NOMO-1 treated with DMSO at 0.1 percent for 48 hours (cell line): ENCODE measurements around the gene SFT2D3.

Source experiments
- DNase-seq: peaks from one replicate; lab custom pipeline; 2025; ENCODE audit not compliant: unreplicated experiment; lab: John Stamatoyannopoulos, UW

The SFT2D3 gene

DNA sequence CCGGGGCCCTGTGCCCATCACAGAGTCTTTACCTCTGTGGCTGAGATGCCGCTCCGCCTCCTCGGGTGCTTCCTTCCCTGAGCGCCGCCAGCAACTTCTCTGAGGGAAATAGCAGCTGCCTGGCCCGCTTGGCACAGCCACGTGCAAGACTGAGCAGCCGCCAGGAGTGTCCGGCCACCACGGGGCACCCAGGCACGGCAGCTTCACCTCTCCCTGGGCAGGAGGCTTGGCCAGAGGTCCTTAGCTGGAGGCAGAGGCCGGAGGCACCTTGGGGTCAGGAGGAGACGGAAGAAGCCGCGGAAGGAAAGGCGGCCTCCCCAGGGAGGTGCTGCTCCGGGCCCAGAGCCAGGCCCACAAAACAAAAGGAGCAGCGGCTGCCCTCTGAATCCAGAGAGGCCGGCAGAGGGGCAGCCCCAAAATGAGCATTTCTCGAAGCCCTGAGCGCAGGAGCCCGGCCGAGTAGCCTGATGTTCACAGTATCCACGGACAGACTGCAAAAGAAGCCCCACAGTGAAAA is 20.0 kb upstream of the SFT2D3 start:
- no peak for DNase-seq

DNA sequence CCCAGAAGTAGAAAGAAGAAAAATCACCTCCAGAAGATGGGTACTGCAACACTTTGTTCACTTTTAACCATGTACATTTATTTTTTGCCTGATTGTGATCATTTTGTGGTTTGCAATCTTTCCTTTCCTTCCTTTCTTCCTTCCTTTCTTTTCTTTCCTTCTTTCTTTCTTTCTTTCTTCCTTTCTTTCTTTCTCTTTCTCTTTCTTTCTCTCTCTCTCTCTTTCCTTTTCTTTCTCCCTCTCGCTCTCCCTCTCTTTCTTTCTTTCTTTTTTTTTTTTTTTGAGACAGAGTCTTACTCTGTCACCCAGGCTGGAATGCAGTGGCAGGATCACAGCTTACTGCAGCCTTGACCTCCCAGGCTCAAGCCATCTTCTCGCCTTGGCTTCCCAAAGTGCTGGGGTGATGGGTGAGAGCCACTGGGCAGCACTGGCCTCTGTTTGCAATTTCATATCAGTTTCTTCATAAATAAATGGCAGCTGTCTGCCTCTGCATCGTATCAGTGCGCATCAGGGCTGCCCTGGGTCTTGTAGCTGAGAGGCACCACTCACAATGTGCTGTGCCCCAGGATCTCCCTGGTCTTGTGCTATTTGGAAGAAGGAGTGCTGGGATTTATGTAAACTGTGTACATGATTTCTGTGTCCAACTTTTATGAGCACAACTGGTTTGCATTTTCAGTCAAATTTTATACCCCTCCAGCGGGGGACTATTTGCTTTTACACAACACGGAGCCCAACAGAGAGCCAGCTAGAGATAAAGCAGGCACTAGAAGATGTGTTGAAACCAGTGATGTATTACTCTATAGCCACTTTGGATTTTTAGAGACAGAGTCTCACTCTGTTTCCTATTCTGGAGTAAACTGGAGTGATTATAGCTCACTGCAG is 19.1 kb upstream of the SFT2D3 start:
- no peak for DNase-seq

DNA sequence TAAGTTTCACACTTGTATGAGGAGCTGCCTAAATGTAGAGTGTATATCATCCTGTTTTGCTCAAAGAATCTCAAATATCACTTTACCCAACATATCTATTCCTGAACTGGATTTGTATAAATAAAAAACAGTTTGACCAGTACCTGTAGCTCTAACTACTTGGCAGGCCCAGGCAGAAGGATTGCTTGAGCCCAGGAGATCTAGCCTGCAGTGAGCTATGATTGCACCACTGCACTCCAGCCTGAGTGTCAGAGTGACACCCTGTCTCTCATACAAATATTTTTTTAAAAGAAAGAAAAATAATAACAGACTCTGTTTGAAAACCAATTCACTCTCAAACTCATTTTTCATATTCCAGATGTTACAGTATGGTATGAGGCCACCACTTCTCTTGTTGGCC is 18.2 kb upstream of the SFT2D3 start:
- DNase-seq, result no peak

DNA sequence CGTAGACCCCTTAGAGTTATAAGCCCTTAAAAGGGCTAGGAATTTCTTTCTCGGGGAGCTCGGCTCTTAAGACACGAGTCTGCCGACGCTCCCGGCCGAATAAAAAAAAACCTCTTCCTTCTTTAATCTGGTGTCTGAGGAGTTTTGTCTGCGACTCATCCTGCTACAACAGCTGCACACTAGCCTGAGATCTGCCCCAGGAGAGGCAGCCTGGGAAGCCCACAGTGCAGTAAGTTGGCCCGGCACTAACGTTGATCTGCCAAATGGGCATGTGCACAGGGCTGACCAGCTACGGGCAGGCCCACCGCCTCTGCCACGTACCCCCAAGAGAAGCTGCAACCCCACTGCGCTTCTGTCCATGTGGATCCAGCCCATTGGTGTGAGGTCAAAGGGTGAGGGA is 17.5 kb upstream of the SFT2D3 start:
- no peak for DNase-seq

DNA sequence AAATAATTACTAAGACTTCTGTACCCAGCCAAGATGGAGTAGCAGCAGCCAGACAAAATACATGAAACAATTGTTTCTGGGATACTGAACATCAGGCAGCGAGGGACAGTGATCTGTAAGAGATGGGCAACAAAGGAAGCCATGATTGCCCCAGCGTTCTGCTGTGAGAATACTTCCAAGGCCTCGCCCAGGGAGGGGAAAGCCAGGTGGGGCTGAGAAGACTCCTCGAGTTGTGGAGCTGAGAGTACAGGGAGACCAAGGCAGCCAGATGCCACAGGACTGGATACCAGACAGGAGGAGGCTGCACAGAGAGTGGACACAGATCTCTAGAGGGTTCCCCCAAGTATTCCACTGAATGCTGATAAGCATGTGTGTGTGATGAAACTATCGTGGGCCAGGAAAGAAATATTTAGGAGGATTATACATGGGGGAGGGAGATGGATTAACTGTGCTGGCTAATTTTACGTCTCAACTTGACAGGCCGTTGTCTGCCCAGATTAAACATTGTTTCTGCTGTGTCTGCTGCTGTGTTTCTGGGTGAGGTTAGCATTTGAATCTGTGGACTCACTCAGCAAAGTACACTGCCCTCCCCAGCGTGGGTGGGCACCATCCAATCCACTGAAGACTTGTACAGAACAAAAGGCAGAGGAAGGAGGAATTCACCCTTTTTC is 15.8 kb upstream of the SFT2D3 start:
- DNase-seq, result no peak

DNA sequence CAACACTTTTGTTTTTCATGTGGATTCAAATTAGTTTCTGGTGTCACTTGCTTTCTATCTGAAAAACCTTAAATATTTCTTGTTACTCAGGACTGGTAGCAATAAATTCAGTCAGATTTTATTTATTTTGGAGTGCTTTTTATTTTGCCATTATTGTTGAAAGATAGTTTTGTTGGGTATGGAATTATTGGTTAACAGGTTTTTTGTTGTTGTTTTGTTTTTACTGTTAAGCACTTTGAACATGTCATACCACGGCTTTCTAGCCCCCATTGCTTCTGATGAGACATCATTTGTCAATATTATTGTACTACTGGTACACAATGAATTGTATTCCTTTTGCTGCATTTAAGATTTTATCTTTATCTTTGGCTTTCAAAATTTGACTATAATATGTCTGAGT is 12.9 kb upstream of the SFT2D3 start:
- DNase-seq, result no peak

DNA sequence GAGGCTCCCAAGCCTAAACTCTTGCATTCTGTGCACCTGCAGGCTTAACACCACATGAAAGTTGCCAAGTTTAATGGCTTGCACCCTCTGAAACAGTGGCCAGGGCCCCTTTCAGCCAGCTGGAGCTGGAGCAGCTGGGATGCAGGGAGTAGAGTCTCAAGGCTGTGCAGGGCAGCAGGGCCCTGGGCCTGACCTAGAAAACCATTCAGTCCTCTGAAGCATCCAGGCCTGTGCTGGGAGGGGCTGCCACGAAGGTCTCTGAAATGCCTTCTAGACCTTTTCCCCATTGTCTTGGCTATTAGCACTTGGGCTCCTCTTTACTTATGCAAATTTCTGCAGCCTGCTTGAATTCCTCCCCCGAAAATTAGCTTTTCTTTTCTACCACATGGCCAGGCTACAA is 10.6 kb upstream of the SFT2D3 start:
- no peak for DNase-seq

DNA sequence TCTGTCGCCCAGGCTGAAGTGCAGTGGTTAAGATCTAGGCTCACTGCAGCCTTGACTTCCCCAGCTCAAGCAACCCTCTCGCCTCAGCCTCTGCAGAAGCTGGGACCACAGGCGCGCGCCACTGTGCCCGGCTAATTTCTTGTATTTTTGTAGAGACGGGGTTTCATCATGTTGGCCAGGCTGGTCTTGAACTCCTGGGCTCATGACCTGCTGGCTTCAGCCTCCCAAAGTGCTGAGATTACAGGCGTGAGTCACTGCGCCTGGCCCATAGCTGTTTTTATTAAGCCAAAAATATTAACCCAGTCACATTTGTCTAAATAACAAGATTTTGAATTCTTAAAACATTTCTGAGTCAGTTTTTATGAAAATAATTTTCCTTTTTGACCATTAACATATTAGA is 6.3 kb upstream of the SFT2D3 start:
- DNase-seq, result no peak

DNA sequence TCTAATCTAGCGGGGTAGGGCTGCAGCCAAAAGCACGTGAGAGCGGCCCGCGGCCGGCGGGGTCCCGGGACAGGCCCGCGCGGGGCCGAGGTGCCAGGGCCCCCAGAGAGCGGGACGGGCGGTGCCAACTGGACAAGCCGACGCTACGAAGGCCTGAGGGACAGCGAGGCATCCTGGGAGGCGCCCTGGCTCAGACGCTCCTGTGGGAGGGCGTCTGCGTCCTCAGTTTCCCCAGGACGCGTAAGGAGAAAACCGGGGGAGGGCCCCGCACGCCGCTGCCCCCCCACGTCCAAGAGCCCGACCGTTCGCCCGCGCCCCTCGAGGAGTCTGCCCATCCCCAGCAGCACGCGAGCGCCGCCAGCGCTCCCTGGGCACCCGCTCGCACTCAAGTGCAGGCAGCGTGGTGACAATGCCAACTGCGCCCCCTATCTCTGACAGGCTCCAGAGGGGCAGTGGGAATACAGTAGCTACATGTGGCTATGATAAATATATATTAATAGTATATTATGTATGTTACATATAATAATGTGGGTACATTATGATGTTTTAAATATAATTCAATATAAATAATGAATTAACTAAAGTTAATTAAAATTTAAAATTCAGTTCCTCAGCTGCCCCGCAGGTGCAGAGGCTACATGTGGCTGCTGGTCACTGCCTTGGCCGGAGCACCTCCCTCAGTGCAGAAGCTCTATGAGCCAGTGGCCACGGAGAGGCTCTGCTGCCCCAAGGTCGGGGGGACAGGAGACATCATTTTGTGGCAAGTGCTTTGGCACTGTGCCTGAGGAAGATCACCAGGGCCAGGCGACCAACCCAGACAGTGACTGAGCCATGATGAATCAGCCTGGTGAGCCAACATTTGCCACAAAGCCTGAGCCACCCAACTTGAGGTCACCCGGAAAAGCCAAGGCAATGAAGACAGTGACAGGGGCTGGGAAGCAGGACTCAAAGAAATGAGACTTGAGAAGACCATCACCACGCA is 5.5 kb upstream of the SFT2D3 start:
- no peak for DNase-seq

DNA sequence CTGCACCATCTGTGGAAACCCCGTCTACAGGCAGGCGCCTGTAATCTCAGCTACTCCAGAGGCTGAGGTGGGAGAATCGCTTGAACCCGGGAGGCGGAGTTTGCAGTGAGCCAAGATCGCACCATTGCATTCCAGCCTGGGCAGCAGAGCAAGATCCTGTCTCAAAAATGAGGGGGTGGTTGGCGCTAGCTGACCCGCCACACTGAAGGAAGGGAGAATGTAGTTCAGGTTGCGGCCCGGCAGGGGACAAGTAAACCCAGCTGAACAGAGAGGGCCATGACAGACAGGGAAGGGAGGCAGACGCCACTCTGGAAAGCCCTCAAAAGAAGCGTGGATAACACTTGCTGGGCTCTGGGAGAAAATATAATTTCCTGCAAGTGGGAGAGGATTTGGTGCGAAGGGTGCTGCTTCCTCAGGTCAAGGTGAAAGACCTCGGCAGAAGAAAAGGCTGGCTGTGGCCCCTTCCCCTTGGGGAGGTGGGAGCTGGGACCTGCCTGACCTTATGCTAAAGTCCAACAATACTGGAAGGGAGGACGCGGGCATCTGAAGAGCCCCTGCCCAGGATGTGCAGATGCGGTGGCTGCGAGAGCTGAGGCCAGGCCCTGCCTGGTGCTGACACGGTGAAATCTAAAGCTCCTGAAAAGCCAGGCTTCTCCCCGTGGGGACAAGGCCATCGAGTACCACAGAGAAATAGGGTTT is 3.7 kb upstream of the SFT2D3 start:
- DNase-seq, result no peak

DNA sequence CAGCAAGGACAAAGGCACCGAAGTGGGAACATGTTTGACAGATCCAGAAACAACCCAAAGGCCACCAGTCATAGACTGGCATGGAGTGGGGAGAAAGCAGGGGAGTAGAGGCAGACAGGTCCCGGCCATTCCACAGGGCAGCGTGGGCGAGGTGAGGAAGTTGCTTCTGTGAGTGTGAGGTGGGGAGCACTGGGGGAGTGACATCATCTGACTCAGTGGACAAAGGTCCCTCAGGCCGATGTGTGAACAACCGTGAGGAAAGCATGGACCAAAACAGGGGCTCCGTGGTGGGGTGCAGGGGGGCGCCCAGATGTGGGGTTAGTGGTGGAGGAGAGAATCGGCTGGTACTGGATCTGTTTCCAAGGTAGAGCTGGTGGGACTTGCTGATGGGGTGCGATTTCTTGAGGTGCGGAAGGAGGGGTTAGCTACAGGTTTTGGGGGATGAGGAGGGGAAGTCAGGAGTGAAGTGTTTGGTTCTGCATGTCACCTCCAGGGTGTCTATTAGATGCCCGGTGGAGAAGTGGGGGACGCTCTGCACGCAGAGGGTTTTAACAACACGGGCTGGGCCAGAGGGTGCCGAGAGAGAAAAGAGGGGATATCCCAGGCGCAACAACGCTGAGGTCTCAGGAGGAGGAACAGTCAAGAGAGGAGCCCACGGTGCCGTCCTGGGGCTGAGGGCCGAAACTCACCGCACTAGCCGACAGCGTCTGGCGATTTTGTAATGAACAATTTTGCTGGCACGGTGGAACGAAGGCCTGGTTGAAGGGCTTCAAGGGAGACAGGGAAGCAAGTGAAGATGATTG is 2.5 kb upstream of the SFT2D3 start:
- no peak for DNase-seq

DNA sequence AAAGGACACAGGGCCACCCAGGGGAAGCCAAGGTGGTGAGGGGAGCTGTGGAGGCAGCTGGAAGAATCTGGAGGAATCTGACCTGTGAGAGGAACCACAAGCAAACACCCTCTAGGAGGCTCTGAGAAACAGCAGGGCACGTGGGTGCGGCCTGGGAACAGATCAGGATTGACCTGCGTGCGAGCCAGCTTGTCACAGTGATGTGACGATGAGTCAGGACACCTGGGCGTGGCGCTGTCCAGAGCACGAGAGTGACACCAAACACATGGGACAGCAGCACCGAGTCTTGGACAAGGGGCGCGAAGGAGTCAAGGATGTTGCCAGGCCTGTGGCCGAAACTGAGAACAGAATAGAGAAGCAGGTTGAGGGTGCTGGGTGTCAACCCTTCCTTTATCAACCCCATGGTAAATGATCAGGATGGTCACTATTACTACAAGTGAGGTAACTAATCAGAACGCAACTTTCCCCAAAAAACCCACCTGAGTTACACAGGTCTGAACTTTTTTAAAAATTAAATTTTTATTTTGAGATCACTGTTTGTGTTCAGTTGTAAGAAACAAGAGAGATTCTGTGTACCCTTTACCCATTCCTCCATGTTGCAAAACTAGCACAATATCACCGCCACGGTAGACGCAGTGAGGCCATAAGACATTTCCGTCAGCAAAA is 637 bp upstream of the SFT2D3 start:
- DNase-seq, result peak; percentile 94

DNA sequence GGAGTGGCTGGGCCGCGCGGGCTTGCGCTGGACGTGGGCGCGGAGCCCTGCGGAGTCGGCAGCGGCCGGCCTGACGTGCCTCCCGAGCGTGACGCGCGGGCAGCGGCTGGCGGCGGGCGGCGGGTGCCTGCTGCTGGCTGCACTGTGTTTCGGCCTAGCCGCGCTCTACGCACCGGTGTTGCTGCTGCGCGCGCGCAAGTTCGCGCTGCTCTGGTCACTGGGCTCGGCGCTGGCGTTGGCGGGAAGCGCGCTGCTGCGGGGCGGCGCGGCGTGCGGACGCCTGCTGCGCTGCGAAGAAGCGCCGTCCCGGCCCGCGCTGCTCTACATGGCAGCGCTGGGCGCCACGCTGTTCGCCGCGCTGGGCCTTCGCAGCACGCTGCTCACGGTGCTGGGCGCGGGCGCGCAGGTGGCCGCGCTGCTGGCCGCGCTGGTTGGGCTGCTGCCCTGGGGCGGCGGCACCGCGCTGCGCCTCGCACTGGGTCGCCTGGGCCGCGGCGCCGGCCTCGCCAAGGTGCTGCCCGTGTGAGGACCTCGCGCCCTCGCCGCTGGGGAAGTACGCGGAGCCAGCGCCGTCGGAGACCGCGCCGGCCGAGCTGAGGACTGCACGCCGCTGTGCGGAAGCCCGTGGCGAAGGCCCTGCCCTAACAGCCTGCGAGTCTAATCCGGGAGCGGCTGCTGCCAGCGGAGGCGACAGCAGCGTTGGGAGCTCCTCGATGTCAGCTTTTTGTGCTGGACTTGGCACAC is 526 bp downstream of the SFT2D3 start:
- DNase-seq, result peak; percentile 82

DNA sequence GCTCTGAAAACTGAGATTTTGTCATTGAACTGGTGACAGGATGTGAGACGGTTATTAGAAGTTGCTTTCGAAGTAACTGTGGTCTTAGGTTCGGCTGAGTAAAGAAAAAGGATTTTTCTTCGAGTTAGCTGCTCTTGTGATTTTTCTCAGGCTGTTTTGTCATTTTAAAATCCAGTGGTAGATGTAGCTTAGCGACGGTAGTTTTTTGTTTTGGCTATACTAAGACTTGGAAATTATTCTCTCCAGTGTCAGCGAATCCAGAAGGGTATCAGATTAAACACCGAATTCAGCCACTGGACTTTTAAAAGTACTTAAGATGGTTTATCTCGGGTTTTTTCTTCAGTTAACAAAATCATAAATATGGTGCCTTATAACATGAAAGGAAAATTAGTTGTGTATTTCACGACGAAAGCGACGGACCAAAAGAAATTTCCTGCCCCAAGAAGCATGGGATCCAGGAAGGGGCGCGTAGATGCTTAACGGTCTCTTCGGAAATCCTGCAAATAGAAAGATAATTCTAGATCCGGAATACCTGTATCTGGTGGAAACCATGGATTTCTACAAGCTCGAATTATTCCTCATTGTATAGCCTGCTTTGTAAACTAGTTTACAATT is 1.2 kb downstream of the SFT2D3 start:
- DNase-seq, result no peak

DNA sequence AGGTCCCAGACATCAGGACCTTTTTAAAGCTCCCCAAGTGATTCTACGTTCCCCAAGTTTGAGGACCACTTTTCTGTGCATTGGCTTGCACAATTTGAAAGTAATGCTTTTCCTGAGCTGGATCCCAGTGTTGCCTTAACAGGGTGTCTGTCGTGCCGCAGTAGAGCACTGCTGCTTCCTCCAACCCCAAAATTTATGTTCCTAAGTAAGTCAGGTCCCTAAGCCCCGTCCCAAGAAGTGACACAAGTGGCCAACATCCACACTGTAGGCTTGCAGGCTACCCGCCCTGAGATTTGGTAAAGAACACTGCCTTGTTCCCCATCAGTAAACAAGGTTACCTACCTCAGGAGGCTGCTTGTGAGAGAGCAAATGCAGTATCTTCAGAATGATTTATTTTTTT is 2.0 kb downstream of the SFT2D3 start:
- DNase-seq, result no peak

DNA sequence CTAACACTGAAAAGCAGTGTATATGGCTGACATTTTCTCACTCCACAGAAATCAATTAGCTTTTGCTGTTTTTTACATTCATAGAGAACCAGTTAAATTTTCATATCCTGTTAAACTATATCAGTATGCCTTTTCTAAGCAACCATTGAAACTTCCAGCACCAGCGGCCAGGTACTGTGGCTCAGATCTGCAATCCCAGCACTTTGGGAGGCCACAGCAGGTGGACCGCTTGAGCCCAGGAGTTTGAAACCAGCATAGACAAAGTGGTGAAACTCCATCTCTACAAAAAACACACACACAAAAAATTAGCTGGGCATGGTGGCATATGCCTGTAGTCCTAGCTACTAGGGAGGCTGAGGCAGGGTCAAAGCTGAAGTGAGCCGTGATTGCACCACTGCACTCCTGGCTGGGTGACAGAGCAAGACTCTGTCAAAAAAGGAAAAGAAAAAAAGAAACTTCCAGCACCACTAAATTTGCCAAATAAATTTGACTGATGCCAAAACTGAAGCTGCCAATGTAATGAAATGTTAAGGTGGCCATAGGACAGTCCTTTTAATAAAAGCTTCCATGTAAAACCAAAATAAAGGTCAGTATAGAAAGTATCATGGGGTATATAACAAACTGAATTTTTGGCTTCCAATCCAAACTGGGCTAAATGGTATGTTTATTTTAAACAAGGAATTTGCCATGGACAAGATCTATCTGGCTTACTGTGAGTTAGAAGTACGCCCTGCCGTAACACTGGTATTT is 3.5 kb downstream of the SFT2D3 start:
- DNase-seq, result no peak

DNA sequence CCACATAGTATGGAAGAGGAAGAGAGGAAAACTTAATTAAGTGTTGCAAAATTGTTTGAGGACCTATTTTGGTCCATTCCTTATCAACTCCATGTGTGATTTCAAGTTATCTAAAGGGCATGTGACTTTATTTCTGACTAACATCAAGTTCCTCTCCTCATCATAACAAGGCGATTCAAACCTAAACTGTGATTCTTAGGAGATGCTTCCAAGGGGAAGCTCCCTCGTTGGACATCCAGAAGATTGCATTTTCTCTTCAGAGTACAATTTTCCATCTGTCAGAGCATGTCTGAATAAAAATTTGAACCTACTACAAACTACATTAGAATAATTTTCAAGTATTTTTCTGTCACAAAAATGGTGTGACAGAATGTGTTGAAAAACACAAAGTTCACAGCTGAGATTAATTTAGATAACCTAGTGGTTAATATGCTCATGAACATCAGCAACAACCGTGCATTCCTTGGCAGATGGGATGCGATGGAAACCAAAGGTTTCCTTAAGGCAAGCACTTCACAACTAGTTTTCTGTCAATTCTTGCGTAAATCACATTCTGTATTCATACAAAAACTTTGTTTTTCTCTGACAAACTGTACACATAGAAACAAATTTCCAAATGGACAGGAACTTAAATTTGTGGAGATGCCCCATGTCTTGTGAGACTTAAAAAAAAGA is 4.2 kb downstream of the SFT2D3 start:
- DNase-seq, result peak; percentile 17
